GM15510 (cell line): ENCODE data around the gene LDLR.

Experiments used
- POLR2A ChIP-seq: IDR thresholded peaks from 3 replicates; pipeline ENCODE4 v1.6.1; 2011; ENCODE audit warnings: borderline replicate concordance; ENCODE audit not compliant: insufficient read length; ENCODE audit errors: extremely low read depth

LDLR gene

DNA sequence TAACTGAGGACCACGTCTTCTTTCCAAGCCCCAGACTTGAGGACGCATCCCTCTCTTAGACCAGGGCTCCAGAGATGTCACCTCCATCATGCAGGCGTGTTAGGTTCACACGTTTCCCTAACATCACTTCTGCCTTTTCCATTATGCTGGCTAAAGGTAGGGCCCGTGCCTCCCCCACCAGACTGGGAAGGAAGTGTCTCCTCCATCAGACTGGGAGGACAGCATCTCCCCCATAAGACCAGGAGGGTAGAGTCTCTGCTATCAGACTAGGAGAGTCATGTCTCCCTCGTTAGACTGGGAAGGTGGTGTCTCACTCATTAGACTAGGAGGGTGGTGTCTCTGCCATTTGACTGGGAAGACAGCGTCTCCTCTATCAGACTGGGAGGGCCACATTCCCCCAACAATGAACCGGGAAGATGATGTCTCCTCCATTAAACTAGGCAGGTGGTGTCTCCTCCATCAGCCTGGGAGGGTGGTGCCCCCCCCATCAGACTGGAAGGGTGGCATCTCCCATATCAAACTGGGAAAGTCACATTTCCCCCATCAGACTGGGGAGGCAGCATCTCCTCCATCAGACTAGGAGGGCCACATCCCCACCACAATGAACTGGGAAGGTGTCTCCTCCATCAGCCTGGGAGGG, 84.4 kb downstream of the LDLR start:
- no peak for TF ChIP-seq POLR2A

DNA sequence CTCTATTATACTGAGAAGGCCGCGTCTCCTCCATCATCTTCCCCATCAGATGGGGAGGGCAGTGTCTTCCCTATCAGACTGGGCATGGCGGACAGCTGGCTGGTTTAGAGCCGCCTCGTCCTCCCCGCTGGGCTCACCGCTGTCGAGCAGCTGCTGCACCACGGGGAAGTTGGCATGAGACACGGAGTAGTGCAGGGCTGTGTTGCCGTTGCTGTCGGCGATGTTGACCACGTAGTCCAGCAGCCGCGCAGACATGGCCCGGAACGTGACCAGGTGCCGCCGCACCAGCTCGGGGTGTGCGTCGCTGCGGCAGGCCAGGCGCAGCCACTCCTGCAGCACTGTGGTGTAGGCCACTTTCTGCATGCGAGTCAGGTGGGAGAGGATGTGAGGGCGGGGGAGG, 85.1 kb downstream of the LDLR start:
- no peak for TF ChIP-seq POLR2A

DNA sequence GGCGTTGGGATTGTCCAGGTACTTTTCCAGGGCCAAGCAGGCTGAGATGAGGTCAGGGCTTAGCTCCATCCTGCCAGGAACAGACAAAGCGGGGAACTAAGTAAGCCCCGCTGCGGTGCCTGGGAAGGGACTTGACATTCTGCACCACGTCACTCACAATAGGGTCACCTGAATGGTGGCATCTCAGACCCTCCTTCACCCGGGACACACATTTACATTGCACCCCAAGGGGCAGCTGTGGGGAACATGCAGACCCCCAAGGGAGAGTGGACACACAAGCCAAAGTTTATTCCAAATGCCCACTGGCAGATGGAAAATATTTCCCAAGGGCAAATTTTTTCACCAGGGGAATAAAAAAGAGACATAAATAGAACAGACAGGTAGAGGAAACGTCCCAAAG, 86.7 kb downstream of the LDLR start:
- no peak for TF ChIP-seq POLR2A

DNA sequence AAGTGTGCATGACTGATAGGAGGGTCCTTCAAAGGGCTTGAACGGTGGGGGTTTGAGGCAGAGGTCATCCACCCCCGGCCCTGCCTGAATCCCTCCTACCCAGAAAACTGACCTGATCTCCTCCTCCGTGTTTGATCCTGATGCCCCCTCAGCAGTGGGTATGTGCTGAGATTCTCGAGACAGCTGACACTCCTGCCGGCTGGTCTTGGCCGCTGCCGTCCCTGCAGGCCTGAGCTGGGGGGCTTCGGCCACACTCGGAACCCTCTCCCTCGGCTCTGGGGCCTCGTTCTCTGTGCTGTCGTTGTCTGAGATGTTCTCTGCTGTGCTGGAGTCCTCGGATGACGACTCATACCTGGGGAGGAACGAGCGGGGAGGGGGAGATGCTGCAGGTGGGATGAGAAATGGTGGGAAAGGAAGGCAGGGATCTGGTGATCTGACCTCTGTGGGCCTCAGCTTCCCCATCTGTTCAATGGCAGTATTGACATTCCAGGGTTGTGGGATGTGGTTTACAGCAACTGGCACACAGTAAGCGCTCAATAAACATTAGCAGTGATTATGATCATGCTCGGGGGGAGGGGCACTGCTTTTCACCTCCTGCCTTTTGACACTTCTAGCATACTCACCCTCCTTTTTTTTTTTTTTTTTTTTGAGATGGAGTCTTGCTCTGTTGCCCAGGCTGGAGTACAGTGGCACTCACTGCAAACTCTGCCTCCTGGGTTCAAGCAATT, 87.4 kb downstream of the LDLR start:
- no peak for TF ChIP-seq POLR2A

DNA sequence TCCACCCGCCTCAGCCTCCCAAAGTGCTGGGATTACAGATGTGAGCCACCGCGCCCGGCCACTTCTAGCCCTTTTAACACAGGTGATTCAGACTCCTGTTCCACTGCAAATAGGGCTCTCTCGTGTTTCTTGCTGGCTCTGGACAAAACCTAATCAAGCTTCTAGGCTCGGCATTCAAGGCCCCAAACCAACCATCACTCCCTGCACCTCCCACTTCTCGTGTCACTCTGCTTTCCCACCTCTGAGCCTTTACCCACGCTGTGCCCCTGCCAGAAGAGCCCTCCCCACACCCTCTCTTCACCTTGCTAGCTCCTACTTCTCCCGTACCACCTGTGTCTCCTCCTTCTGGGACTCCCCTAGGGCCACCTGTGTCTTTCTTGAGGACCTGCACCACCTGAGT, 88.3 kb downstream of the LDLR start:
- TF ChIP-seq POLR2A: no peak

DNA sequence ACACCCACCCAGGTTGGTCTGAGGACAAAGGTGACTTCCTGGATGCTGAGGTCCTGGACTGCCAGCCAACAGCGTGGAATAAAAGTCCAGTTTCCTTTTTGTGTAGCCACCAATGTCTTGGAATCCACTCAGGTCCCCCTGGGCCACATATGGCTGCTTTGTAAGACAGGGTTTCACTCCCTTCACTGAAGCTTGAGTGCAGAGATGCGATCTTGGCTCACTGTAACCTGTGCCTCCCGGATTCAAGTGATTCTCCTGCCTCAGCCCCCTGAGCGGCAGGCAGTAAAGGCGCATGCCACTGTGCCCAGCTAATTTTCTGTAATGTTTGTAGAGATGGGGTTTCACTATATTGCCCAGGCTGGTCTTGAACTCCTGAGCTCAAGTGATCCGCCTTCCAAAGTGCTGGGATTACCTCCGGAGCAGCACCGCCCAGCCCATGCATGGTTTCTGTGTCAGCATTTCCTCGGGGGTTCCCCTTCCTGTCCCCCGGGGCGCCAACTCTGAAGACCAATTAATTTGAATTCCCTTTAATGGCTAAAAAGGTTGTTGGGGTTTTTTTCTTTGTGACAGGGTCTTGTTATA, 90.5 kb downstream of the LDLR start:
- TF ChIP-seq POLR2A: peak; percentile 20

DNA sequence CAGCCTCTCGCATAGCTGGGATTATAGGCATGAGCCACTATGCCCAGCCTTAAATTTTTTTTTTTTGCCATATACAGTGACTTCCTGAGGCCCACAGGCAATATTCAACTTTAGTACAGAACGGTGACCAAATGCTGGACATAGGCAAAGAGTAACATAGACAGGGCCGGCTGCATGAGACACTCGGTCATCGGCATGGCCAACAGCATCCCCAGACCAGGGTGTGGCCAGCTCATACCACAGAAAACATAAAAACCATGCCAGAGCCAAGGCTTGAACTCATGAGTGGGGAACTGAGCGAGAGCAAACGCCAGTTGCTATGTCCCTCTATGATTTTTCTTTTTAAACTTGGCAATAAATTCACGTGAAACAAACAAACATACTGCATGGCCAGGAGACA, 91.1 kb downstream of the LDLR start:
- no peak for TF ChIP-seq POLR2A

DNA sequence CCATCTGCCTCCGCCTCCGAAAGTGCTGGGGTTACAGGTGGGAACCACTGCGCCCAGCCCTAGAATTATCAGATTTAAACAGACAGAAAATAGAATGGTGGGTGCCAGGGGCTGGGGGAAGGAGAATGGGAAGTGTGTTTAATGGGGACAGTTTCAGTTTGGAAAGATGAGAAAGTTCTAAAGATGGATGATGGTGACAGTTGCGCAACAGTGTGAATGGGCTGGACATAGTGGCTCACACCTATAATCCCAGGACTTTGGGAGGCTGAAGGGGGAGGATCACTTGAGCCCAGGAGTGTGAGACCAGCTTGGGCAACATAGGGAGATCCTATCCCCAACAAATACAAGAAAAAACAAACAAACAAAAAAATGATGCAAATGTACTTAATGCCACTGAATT, 92.2 kb downstream of the LDLR start:
- no peak for TF ChIP-seq POLR2A
